ENCODE data around the gene TMEM131. TPM values are rescaled to one million over a fixed set of nuclear protein-coding genes. Genes with fewer than 3 reads are reported as not detected.

The TMEM131 gene
- total and polyA plus RNA-seq, 7 donors, result 4.8 to 37.5 (median 24.3) TPM

GRCh38 chr2:97765933-97766332 lies 229.8 kb downstream of the TMEM131 start:
- intact Hi-C loops (cut with DNase I), result no loop called here
- Histone ChIP-seq H3K4me3 (no peak overlapping the region), H3K27ac (no peak overlapping the region), H3K36me3 (peaks cover 0 to 66% (median 40%) of the 10 kb centered on the region in 4 donors), H3K9me3 (no peaks in the 10 kb centered on the region), H3K4me1 (no peaks in the 10 kb centered on the region), H3K27me3 (no peaks in the 10 kb centered on the region)
- no peak for DNase-seq
- whole genome bisulfite sequencing, 2 donors, result 95 to 98% methylated on average over 4 of the region's 4 CpGs
- TF ChIP-seq EP300 (IDR thresholded peaks at IDR 0.05) (no peak), CTCF (IDR thresholded peaks at IDR 0.05) (no peak), POLR2AphosphoS5 (IDR thresholded peaks at IDR 0.05) (no peak), POLR2A (IDR thresholded peaks at IDR 0.05) (no peak)

- DNase-seq, result no peak
- H3K27me3 ChIP-seq, result no peaks in the 10 kb centered on the region
- no peak overlapping the region for H3K27ac ChIP-seq
- H3K4me3 ChIP-seq, result no peak overlapping the region
- no peaks in the 10 kb centered on the region for H3K9me3 ChIP-seq
- H3K4me1 ChIP-seq, result no peaks in the 10 kb centered on the region
- 93% methylated on average over 11 of the region's 11 CpGs for WGBS, 2 donors
- intact Hi-C loops (cut with DNase I), result no loop called here
- peaks cover 11 to 72% (median 48%) of the 10 kb centered on the region in 4 donors for H3K36me3 ChIP-seq
- TF ChIP-seq POLR2A (IDR thresholded peaks at IDR 0.05), result no peak
- no peak for TF ChIP-seq CTCF (IDR thresholded peaks at IDR 0.05)
- TF ChIP-seq EP300 (IDR thresholded peaks at IDR 0.05), result no peak
- no peak for TF ChIP-seq POLR2AphosphoS5 (IDR thresholded peaks at IDR 0.05)
These were observed 231.0 kb downstream of the TMEM131 start for GRCh38 chr2:97764559-97765263.

GRCh38 chr2:97763176-97763845 lies 232.4 kb downstream of the TMEM131 start:
- Histone ChIP-seq H3K4me3 (no peak overlapping the region), H3K9me3 (no peaks in the 10 kb centered on the region), H3K36me3 (peaks cover 17 to 86% (median 59%) of the 10 kb centered on the region in 4 donors), H3K27ac (no peak overlapping the region), H3K4me1 (no peaks in the 10 kb centered on the region), H3K27me3 (no peaks in the 10 kb centered on the region)
- TF ChIP-seq POLR2A (IDR thresholded peaks at IDR 0.05) (no peak), POLR2AphosphoS5 (IDR thresholded peaks at IDR 0.05) (no peak), EP300 (IDR thresholded peaks at IDR 0.05) (no peak), CTCF (IDR thresholded peaks at IDR 0.05) (no peak)
- intact Hi-C loops (cut with DNase I), result no loop called here
- no peak for DNase-seq
- WGBS, 2 donors, result 93 to 95% methylated on average over 20 of the region's 20 CpGs

GRCh38 chr2:97761192-97761591 lies 234.6 kb downstream of the TMEM131 start:
- Histone ChIP-seq H3K27ac (no peak overlapping the region), H3K4me1 (no peaks in the 10 kb centered on the region), H3K4me3 (no peak overlapping the region), H3K36me3 (peaks cover 17 to 99% (median 62%) of the 10 kb centered on the region in 4 donors), H3K9me3 (no peaks in the 10 kb centered on the region), H3K27me3 (no peaks in the 10 kb centered on the region)
- TF ChIP-seq POLR2A (IDR thresholded peaks at IDR 0.05), result no peak
- TF ChIP-seq POLR2AphosphoS5 (IDR thresholded peaks at IDR 0.05), result no peak
- no peak for TF ChIP-seq EP300 (IDR thresholded peaks at IDR 0.05)
- DNase-seq, result no peak
- WGBS, 2 donors, result 88 to 89% methylated on average over 23 of the region's 23 CpGs
- intact Hi-C loops (cut with DNase I), result no loop called here

- DNase-seq, result no peak
- H3K9me3 ChIP-seq, result no peaks in the 10 kb centered on the region
- no peak overlapping the region for H3K4me3 ChIP-seq
- no peaks in the 10 kb centered on the region for H3K4me1 ChIP-seq
- TF ChIP-seq CTCF (IDR thresholded peaks at IDR 0.05), result no peak
- peaks cover 17 to 99% (median 62%) of the 10 kb centered on the region in 4 donors for H3K36me3 ChIP-seq
- no peak overlapping the region for H3K27ac ChIP-seq
- no peaks in the 10 kb centered on the region for H3K27me3 ChIP-seq
- 96 to 97% methylated on average over 17 of the region's 17 CpGs for WGBS, 2 donors
- intact Hi-C loops (cut with DNase I), result no loop called here
These were observed 235.2 kb downstream of the TMEM131 start for GRCh38 chr2:97760480-97761049.

Measured in sigmoid colon (tissue), 7 donors.